HCT116 (cell line): ENCODE measurements around the gene CASP6. TPM values are rescaled to one million over a fixed set of nuclear protein-coding genes. Genes with fewer than 3 reads are reported as not detected.

Experiments
- ATAC-seq: fragments of 200-7000 bp; cut with Tn5 transposase; 2 replicates; pipeline ENCODE4 v1.9.1; 2020; ENCODE audit warnings: mild to moderate bottlenecking, moderate library complexity
- BruUV-seq: library from RNA; stranded (reverse); fragments of 400-500 nt; replicated peaks from 2 replicates; lab custom pipeline; 2021; lab: Mats Ljungman, UMichigan
- CTCF ChIA-PET: fragments of 300-600 bp; sonication (Branson Sonifier 250); formaldehyde crosslinking; loops from one replicate; lab custom pipeline; 2021; ENCODE audit warnings: antibody characterized with exemption; lab: Charles Lee
- POLR2A ChIA-PET: fragments of 300-600, 350-600 bp; sonication (Branson Sonifier 250); formaldehyde crosslinking; loops from one replicate; lab custom pipeline; 2021; ENCODE audit warnings: antibody characterized with exemption; lab: Charles Lee
- RAD21 ChIA-PET, 2 experiments: fragments of 300-600 bp; sonication (Branson Sonifier 250); formaldehyde crosslinking; loops; one replicate each; lab custom pipeline; 2023; ENCODE audit warnings: low total read pairs in 2 of 2; ENCODE audit not compliant: uncharacterized antibody in 2 of 2, unreplicated experiment in 2 of 2, low non-redundant PET in 1 of 2; lab: Charles Lee
- DNase-seq: peaks from one replicate; pipeline ENCODE4 v3.0.0-alpha.2; 2010; ENCODE audit warnings: low read depth, low spot score
- H2AFZ ChIP-seq: fragments of 200-600 bp; shearing (Covaris generic), sonication (generic); 2 replicates; pipeline ENCODE4 v1.6.1; 2017; ENCODE audit warnings: low read depth, mixed run types, mixed read lengths, antibody characterized with exemption, low read length; ENCODE audit not compliant: poor library complexity, severe bottlenecking
- H3K27ac ChIP-seq: 2 replicates; pipeline ENCODE4 v1.5.1; 2012; ENCODE audit warnings: low read depth, low read length
- H3K27me3 ChIP-seq: fragments of 200-600 bp; sonication (generic); 2 replicates; pipeline ENCODE4 v1.6.1; 2016; ENCODE audit warnings: mixed run types, low read length, mixed read lengths; ENCODE audit not compliant: insufficient read depth
- H3K36me3 ChIP-seq, 2 experiments: fragments of 200-500 bp in 1 of 2; fragments of 200-600 bp in 1 of 2; sonication (Bioruptor generic) in 1 of 2; sonication (generic) in 1 of 2; 2 replicates each; pipeline versions ENCODE4 v1.5.1 to v1.6.1; 2014 to 2016; ENCODE audit warnings: low read length in 2 of 2, inconsistent platforms in 1 of 2, mixed read lengths in 1 of 2, mixed run types in 1 of 2; ENCODE audit not compliant: insufficient read depth in 2 of 2, control insufficient read depth in 1 of 2
- H3K4me1 ChIP-seq, 2 experiments: fragments of 200-600 bp in 1 of 2; sonication (generic) in 1 of 2; 2 replicates each; pipeline versions ENCODE4 v1.5.1 to v1.6.1; 2012 to 2017; ENCODE audit warnings: low read length in 2 of 2, inconsistent platforms in 1 of 2, mild to moderate bottlenecking in 1 of 2, mixed read lengths in 1 of 2, mixed run types in 1 of 2, moderate library complexity in 1 of 2; ENCODE audit not compliant: insufficient read depth in 2 of 2, control insufficient read depth in 1 of 2
- H3K4me2 ChIP-seq: fragments of 200-600 bp; sonication (generic); 2 replicates; pipeline ENCODE4 v1.6.1; 2017; ENCODE audit warnings: mixed run types, low read length, mixed read lengths
- H3K4me3 ChIP-seq, 2 experiments: fragments of 200-600 bp in 1 of 2; sonication (generic) in 1 of 2; replicated peaks in 1 of 2; 2 replicates each; pipeline ENCODE4 v1.5.1; 2011 to 2016; ENCODE audit warnings: low read length in 2 of 2, control low read depth in 1 of 2, low read depth in 1 of 2, mild to moderate bottlenecking in 1 of 2, mixed read lengths in 1 of 2, mixed run types in 1 of 2
- H3K79me2 ChIP-seq: fragments of 200-600 bp; sonication (generic); 2 replicates; pipeline ENCODE4 v1.6.1; 2017; ENCODE audit warnings: mild to moderate bottlenecking, mixed run types, low read length, moderate library complexity, mixed read lengths; ENCODE audit not compliant: insufficient read depth
- H3K9ac ChIP-seq: fragments of 200-600 bp; sonication (generic); 2 replicates; pipeline ENCODE4 v1.6.1; 2016; ENCODE audit warnings: low read length, mixed read lengths
- H3K9me2 ChIP-seq: fragments of 200-600 bp; sonication (generic), shearing (Covaris generic); 2 replicates; pipeline ENCODE4 v1.6.1; 2017; ENCODE audit warnings: mixed run types, mild to moderate bottlenecking, moderate library complexity; ENCODE audit not compliant: insufficient read depth
- H3K9me3 ChIP-seq, 2 experiments: fragments of 200-500 bp in 1 of 2; fragments of 200-600 bp in 1 of 2; sonication (Bioruptor generic) in 1 of 2; sonication (generic) in 1 of 2; 2 replicates each; pipeline ENCODE4 v1.6.1; 2014 to 2017; ENCODE audit warnings: low read length in 2 of 2, mixed read lengths in 2 of 2, inconsistent platforms in 1 of 2, low read depth in 1 of 2, mild to moderate bottlenecking in 1 of 2, mixed run types in 1 of 2, moderate library complexity in 1 of 2; ENCODE audit not compliant: control insufficient read depth in 1 of 2, insufficient read depth in 1 of 2
- H4K20me1 ChIP-seq: fragments of 200-600 bp; sonication (generic), shearing (Covaris generic); 2 replicates; pipeline ENCODE4 v1.6.1; 2017; ENCODE audit warnings: mixed run types, mild to moderate bottlenecking, moderate library complexity; ENCODE audit not compliant: insufficient read depth
- ELF1 ChIP-seq: IDR thresholded peaks from 2 replicates; pipeline ENCODE4 v1.6.1; 2012; ENCODE audit warnings: low read depth, borderline replicate concordance
- EZH2 ChIP-seq: fragments of 200-600 bp; sonication (generic); IDR thresholded peaks from 2 replicates; pipeline ENCODE4 v1.6.1; 2017; ENCODE audit warnings: antibody characterized with exemption, mixed run types
- EZH2phosphoT487 ChIP-seq: fragments of 200-600 bp; IDR thresholded peaks from 2 replicates; pipeline ENCODE4 v1.6.1; 2018; ENCODE audit warnings: antibody characterized with exemption, borderline replicate concordance
- POLR2AphosphoS5 ChIP-seq: IDR thresholded peaks from 2 replicates; pipeline ENCODE4 v1.6.1; 2011; ENCODE audit warnings: mild to moderate bottlenecking, low read depth, low read length, moderate library complexity
- RAD21 ChIP-seq: IDR thresholded peaks from 2 replicates; pipeline ENCODE4 v1.6.1; 2012; ENCODE audit warnings: low read depth, mild to moderate bottlenecking
- SIN3A ChIP-seq: IDR thresholded peaks from 2 replicates; pipeline ENCODE4 v1.6.1; 2012; ENCODE audit warnings: low read depth
- SP1 ChIP-seq: IDR thresholded peaks from 2 replicates; pipeline ENCODE4 v1.6.1; 2012; ENCODE audit warnings: low read depth
- SRF ChIP-seq: IDR thresholded peaks from 2 replicates; pipeline ENCODE4 v1.6.1; 2012; ENCODE audit warnings: low read depth
- TCF7L2 ChIP-seq: IDR thresholded peaks from 2 replicates; pipeline ENCODE4 v1.7.0; 2011; ENCODE audit warnings: borderline replicate concordance, inconsistent platforms; ENCODE audit not compliant: insufficient read depth, insufficient read length; ENCODE audit errors: extremely low read depth
- YY1 ChIP-seq: IDR thresholded peaks from 2 replicates; pipeline ENCODE4 v1.6.1; 2011; ENCODE audit warnings: low read length, low read depth, moderate library complexity, mild to moderate bottlenecking; ENCODE audit not compliant: insufficient replicate concordance; ENCODE audit errors: extremely low read depth
- ZFX ChIP-seq: fragments of 450-650 bp; IDR thresholded peaks from 2 replicates; pipeline ENCODE4 v1.6.1; 2017
- intact Hi-C: fragments of 100-400 bp; cut with micrococcal nuclease; formaldehyde crosslinking; loops from 2 replicates; pipeline ENCODE4 v1.10.0; 2022
- total RNA-seq: library from RNA; stranded (reverse); gene quantifications from one replicate; pipeline ENCODE4 v1.2.1, GENCODE V29; 2021; ENCODE audit not compliant: unreplicated experiment
- TF ChIP-seq, protein P1 (sequence below): IDR thresholded peaks from 2 replicates; pipeline ENCODE4 v1.6.1; 2011; ENCODE audit warnings: mild to moderate bottlenecking, low read length, moderate library complexity; ENCODE audit not compliant: insufficient replicate concordance; ENCODE audit errors: extremely low read depth
- TF ChIP-seq, protein P2 (sequence below): IDR thresholded peaks from 2 replicates; pipeline ENCODE4 v1.6.1; 2012
- TF ChIP-seq, protein P3 (sequence below): IDR thresholded peaks from 2 replicates; pipeline ENCODE4 v1.6.1; 2012; ENCODE audit warnings: low read depth

The CASP6 gene
- total RNA-seq, 1 experiment from 2014 or later = 18.1 TPM

DNA sequence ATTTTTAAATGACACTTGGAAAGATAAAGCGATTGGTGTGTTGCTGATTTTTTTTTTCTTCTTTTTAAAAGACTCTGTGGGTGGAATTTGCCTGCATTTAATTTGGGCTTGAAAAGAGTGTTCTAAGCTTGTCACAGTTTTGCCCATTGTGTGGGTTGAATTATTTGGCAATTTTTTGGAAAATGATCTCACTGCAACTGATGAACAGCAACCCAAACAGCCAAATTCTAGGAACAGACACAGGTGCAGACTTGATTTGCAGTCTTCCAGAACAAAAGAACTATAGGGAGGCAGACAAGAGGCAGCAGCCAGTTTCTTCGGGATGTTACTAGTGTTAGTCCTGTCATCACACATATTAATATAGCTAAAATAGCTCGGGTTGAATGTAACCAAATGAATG lies 40.5 kb downstream of the CASP6 start:
- Histone ChIP-seq H3K4me1 (no peaks in the 10 kb centered on the region), H3K27ac (no peak overlapping the region), H3K4me3 (no peak overlapping the region), H3K4me2 (no peak overlapping the region), H3K9me3 (no peaks in the 10 kb centered on the region)
- intact Hi-C loops = no loop called here
- RAD21 ChIA-PET = no interaction called here
- TF ChIP-seq RAD21 (no peak), ELF1 (no peak), ZFX (no peak), EZH2 (no peak), SRF (no peak), SIN3A (no peak), SP1 (no peak), POLR2AphosphoS5 (no peak), YY1 (no peak), TCF7L2 (no peak), EZH2phosphoT487 (no peak)
- TF ChIP-seq, protein P1, sequence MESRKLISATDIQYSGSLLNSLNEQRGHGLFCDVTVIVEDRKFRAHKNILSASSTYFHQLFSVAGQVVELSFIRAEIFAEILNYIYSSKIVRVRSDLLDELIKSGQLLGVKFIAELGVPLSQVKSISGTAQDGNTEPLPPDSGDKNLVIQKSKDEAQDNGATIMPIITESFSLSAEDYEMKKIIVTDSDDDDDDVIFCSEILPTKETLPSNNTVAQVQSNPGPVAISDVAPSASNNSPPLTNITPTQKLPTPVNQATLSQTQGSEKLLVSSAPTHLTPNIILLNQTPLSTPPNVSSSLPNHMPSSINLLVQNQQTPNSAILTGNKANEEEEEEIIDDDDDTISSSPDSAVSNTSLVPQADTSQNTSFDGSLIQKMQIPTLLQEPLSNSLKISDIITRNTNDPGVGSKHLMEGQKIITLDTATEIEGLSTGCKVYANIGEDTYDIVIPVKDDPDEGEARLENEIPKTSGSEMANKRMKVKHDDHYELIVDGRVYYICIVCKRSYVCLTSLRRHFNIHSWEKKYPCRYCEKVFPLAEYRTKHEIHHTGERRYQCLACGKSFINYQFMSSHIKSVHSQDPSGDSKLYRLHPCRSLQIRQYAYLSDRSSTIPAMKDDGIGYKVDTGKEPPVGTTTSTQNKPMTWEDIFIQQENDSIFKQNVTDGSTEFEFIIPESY = no peak
- TF ChIP-seq, protein P2, sequence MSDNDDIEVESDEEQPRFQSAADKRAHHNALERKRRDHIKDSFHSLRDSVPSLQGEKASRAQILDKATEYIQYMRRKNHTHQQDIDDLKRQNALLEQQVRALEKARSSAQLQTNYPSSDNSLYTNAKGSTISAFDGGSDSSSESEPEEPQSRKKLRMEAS = no peak
- TF ChIP-seq, protein P3, sequence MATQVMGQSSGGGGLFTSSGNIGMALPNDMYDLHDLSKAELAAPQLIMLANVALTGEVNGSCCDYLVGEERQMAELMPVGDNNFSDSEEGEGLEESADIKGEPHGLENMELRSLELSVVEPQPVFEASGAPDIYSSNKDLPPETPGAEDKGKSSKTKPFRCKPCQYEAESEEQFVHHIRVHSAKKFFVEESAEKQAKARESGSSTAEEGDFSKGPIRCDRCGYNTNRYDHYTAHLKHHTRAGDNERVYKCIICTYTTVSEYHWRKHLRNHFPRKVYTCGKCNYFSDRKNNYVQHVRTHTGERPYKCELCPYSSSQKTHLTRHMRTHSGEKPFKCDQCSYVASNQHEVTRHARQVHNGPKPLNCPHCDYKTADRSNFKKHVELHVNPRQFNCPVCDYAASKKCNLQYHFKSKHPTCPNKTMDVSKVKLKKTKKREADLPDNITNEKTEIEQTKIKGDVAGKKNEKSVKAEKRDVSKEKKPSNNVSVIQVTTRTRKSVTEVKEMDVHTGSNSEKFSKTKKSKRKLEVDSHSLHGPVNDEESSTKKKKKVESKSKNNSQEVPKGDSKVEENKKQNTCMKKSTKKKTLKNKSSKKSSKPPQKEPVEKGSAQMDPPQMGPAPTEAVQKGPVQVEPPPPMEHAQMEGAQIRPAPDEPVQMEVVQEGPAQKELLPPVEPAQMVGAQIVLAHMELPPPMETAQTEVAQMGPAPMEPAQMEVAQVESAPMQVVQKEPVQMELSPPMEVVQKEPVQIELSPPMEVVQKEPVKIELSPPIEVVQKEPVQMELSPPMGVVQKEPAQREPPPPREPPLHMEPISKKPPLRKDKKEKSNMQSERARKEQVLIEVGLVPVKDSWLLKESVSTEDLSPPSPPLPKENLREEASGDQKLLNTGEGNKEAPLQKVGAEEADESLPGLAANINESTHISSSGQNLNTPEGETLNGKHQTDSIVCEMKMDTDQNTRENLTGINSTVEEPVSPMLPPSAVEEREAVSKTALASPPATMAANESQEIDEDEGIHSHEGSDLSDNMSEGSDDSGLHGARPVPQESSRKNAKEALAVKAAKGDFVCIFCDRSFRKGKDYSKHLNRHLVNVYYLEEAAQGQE = no peak
- TF ChIP-seq, all 23 proteins: peak for 0
- Histone ChIP-seq H3K9ac (no peak overlapping the region), H3K36me3 (no peaks in the 10 kb centered on the region), H3K27me3 (no peaks in the 10 kb centered on the region), H3K9me2 (no peaks in the 10 kb centered on the region), H3K79me2 (no peaks in the 10 kb centered on the region), H2AFZ (no peak overlapping the region), H4K20me1 (no peaks in the 10 kb centered on the region)
- ATAC-seq = no peak
- ChIA-PET POLR2A (no interaction called here), CTCF (no interaction called here)
- no TSS peak for BruUV-seq
- no peak for DNase-seq
